ENCODE data around the gene PLCH1. TPM values are rescaled to one million over a fixed set of nuclear protein-coding genes. Genes with fewer than 3 reads are reported as not detected.
"Not testable (repeated sequence)": the region's sequence is repeated elsewhere in the genome, so short reads cannot be mapped to it uniquely, and the experiment has no call there.

The PLCH1 gene
- total and polyA plus RNA-seq, 7 experiments from 2014 or later, result 0.56 TPM; not detected in 6

DNA sequence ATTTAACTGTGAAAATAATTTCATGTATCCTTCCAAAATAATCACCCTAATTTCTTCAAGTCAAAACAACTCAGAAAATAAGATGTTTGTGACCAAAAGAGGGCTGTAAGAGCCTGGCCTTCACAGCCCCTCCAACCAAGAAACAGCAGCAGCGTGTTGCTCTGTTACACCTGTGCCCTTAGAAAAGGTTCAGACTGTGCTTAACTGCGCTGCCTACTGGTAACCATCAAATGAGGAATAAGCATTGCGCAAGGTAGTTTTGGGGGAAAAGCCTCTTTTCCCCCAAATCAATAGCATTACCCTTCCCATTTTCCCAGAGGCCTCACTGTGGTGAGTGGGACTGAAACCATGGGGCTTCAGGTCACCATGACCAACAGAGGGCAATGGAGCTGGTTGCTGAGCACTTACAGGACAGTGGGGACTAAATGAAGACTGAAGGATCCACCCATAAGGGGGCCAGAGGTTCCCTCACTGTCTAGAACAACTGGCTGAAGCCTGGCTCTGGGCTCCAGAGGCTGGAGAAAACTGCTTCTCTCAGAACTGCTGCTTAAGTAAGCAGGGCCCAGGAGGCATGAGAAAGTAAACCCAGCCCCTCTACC is 110.7 kb downstream of the PLCH1 start:
- Histone ChIP-seq H3K4me1 (ENCODE audit: control insufficient read depth in 2 of 2, insufficient read depth in 2 of 2, low read length in 2 of 2) (no peaks in the 10 kb centered on the region), H3K9me3 (ENCODE audit: control insufficient read depth in 2 of 3, low read length in 3 of 3) (no peaks in the 10 kb centered on the region), H3K36me3 (ENCODE audit: control insufficient read depth in 2 of 3, insufficient read depth in 3 of 3, low read length in 3 of 3) (no peaks in the 10 kb centered on the region), H3K4me3 (ENCODE audit: low read length) (no peak overlapping the region), H3K27me3 (ENCODE audit: control insufficient read depth in 2 of 2, insufficient read depth in 2 of 2, low read length in 2 of 2) (no peaks in the 10 kb centered on the region), H3K27ac (ENCODE audit: low read depth, low read length) (no peak overlapping the region)
- no peak for DNase-seq
- Mint-ChIP-seq H3K9me3 (no peaks in the 10 kb centered on the region), H3K27me3 (peaks cover 4 to 16% (median 5%) of the 10 kb centered on the region in 5 donors), H3K36me3 (no peaks in the 10 kb centered on the region), H3K27ac (no peak overlapping the region), H3K4me1 (no peaks in the 10 kb centered on the region), H3K4me3 (no peak overlapping the region)
- POLR2A ChIA-PET, result interaction anchor here (0.5 kb wide), 1 partner anchor 200 kb away, joined by 3 read pairs; no protein-coding TSS in a partner anchor
- no peak for ATAC-seq
- intact Hi-C loops (cut with micrococcal nuclease), result no loop called here
- CTCF ChIA-PET, result no interaction called here

DNA sequence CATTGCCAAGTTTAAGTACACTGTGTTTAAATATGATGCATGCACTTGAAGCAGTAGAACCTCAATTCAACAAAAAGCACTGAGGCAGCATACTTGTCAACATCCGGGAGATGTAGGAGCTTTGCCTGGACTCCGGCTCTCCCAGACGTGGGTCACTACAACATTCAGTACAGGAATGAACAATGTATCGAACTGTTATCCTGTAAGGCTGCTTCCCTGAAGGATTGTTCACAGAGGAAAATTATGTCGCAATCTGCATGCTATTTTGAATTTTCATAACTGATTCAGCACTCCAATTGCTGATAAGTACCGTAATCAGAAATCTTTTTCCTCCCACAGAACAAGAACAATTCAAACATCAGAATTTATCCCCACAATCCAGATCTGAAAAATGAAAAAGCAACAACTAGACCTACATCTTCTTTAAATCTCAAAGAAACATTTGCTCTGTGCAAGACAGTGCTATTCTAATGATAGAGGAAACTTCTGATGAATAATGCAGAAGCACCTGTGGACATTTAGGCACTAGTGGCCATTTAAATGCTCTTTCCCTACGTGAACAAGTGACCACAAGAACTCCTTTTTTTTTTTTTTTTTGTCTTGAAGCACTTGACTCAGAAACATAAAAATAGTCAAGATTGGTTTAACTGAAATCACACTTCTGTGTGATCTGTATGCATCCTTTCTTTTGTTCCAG is 113.4 kb downstream of the PLCH1 start:
- intact Hi-C loops (cut with micrococcal nuclease), result no loop called here
- no peak for ATAC-seq
- Mint-ChIP-seq H3K4me1 (no peaks in the 10 kb centered on the region), H3K27ac (no peak overlapping the region), H3K27me3 (peaks cover 2 to 16% (median 5%) of the 10 kb centered on the region in 5 donors), H3K9me3 (peaks cover 0 to 1% (median 0%) of the 10 kb centered on the region in 11 donors), H3K36me3 (no peaks in the 10 kb centered on the region), H3K4me3 (no peak overlapping the region)
- CTCF ChIA-PET, result no interaction called here
- Histone ChIP-seq H3K4me1 (ENCODE audit: control insufficient read depth in 2 of 2, insufficient read depth in 2 of 2, low read length in 2 of 2) (no peaks in the 10 kb centered on the region), H3K4me3 (ENCODE audit: low read length) (no peak overlapping the region), H3K27ac (ENCODE audit: low read depth, low read length) (no peak overlapping the region), H3K36me3 (ENCODE audit: control insufficient read depth in 2 of 3, insufficient read depth in 3 of 3, low read length in 3 of 3) (no peaks in the 10 kb centered on the region), H3K9me3 (ENCODE audit: control insufficient read depth in 2 of 3, low read length in 3 of 3) (no peaks in the 10 kb centered on the region), H3K27me3 (ENCODE audit: control insufficient read depth in 2 of 2, insufficient read depth in 2 of 2, low read length in 2 of 2) (no peaks in the 10 kb centered on the region)
- POLR2A ChIA-PET, result no interaction called here
- DNase-seq, result no peak

DNA sequence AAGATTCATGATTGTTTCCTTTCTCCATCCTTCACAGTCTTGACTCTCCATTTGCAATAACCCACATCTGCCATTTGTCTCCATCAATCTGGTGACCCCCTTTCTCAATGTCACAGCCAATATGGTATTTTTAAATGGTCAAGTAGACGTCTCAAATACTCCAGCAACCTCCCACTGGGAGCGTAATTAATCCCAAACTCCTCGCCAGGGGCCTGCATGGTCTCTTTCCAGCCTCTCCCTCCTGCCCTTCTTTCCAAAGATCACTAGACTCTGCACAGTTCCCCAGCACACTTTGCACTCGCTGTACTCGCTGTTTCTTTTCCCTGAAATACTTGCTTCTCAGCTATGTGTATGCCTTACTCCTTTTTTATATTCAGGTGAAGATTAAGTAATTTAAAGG is 115.3 kb downstream of the PLCH1 start:
- no peak overlapping the region for H3K27ac Mint-ChIP-seq

DNA sequence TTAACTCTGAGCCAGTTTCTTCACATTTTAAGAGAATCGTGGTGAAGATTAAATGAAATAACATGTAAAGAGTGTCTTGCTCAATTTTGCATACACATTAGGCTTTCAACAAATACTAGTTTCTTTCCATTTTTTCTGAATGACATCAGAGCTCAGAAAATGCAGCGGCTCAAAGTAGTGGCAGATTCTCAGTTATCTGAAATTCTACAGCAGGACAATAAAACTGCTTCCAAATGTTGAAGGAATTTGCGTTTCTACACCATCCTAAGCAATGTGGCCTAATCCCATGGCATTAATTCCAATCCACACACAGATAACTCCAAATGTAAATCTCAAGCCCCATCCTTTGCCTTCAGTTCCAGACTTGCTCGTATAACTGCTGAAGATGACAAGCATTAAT is 115.8 kb downstream of the PLCH1 start:
- H3K36me3 Mint-ChIP-seq, result no peaks in the 10 kb centered on the region

More for the DNA sequence above, 115.3 kb downstream of the PLCH1 start:
- H3K4me1 Mint-ChIP-seq, result no peaks in the 10 kb centered on the region
- ATAC-seq, result no peak
- no peaks in the 10 kb centered on the region for H3K9me3 ChIP-seq (ENCODE audit: control insufficient read depth in 2 of 3, low read length in 3 of 3)
- H3K4me3 ChIP-seq (ENCODE audit: low read length), result no peak overlapping the region
- H3K27me3 ChIP-seq (ENCODE audit: control insufficient read depth in 2 of 2, insufficient read depth in 2 of 2, low read length in 2 of 2), result no peaks in the 10 kb centered on the region
- H3K36me3 Mint-ChIP-seq, result no peaks in the 10 kb centered on the region
- POLR2A ChIA-PET, result no interaction called here
- H3K36me3 ChIP-seq (ENCODE audit: control insufficient read depth in 2 of 3, insufficient read depth in 3 of 3, low read length in 3 of 3), result no peaks in the 10 kb centered on the region
- CTCF ChIA-PET, result no interaction called here
- no peak overlapping the region for H3K27ac ChIP-seq (ENCODE audit: low read depth, low read length)
- peaks cover 0 to 2% (median 0%) of the 10 kb centered on the region in 11 donors for H3K9me3 Mint-ChIP-seq
- peaks cover 2 to 16% (median 5%) of the 10 kb centered on the region in 5 donors for H3K27me3 Mint-ChIP-seq
- H3K4me3 Mint-ChIP-seq, result no peak overlapping the region
- DNase-seq, result no peak
- no peaks in the 10 kb centered on the region for H3K4me1 ChIP-seq (ENCODE audit: control insufficient read depth in 2 of 2, insufficient read depth in 2 of 2, low read length in 2 of 2)
- intact Hi-C loops (cut with micrococcal nuclease), result no loop called here

DNA sequence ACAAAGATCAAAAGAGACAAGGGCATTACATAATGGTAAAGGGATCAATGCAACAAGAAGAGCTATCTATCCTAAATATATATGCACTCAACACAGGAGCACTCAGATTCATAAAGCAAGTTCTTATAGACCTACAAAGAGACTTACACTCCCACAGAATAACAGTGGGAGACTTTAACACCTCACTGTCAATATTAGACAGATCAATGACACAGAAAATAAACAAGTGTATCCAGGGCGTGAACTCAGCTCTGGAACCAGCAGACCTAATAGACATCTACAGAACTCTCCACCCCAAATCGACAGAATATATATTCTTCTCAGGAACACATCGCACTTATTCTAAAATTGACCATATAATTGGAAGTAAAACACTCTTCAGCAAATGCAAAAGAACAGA is 122.2 kb downstream of the PLCH1 start:
- POLR2A ChIA-PET; intact Hi-C loops (cut with micrococcal nuclease): not testable (repeated sequence)

More for the DNA sequence above, 115.8 kb downstream of the PLCH1 start:
- Mint-ChIP-seq H3K4me3 (no peak overlapping the region), H3K4me1 (no peaks in the 10 kb centered on the region), H3K9me3 (peaks cover 0 to 5% (median 0%) of the 10 kb centered on the region in 11 donors), H3K27ac (no peak overlapping the region), H3K27me3 (peaks cover 2 to 11% (median 5%) of the 10 kb centered on the region in 5 donors)
- ATAC-seq (no peak), DNase-seq (no peak)
- no peaks in the 10 kb centered on the region for H3K36me3 ChIP-seq (ENCODE audit: control insufficient read depth in 2 of 3, insufficient read depth in 3 of 3, low read length in 3 of 3)
- POLR2A ChIA-PET, result no interaction called here
- intact Hi-C loops (cut with micrococcal nuclease), result no loop called here
- H3K9me3 ChIP-seq (ENCODE audit: control insufficient read depth in 2 of 3, low read length in 3 of 3), result no peaks in the 10 kb centered on the region
- H3K4me1 ChIP-seq (ENCODE audit: control insufficient read depth in 2 of 2, insufficient read depth in 2 of 2, low read length in 2 of 2), result no peaks in the 10 kb centered on the region
- CTCF ChIA-PET, result no interaction called here
- H3K27ac ChIP-seq (ENCODE audit: low read depth, low read length), result no peak overlapping the region
- no peak overlapping the region for H3K4me3 ChIP-seq (ENCODE audit: low read length)
- H3K27me3 ChIP-seq (ENCODE audit: control insufficient read depth in 2 of 2, insufficient read depth in 2 of 2, low read length in 2 of 2), result no peaks in the 10 kb centered on the region

DNA sequence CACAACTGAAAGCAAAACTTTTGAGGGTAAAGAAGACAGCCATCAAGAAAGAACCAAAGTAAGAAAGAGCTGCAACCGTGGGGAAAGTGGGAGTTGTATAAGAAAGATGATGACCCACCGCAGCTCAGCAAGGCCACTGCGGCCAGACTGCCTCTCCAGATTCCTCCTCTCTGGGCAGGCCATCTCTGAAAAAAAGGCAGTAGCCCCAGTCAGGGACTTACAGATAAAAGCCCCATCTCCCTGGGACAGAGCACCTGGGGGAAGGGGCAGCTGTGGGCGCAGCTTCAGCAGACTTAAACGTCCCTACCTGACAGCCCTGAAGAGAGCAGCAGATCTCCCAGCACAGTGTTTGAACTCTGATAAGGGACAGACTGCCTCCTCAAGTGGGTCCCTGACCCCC is 124.3 kb downstream of the PLCH1 start:
- peaks cover 0 to 10% (median 5%) of the 10 kb centered on the region in 5 donors for H3K27me3 Mint-ChIP-seq
- H3K4me1 Mint-ChIP-seq; H3K4me1 ChIP-seq (ENCODE audit: control insufficient read depth in 2 of 2, insufficient read depth in 2 of 2, low read length in 2 of 2); H3K36me3 ChIP-seq (ENCODE audit: control insufficient read depth in 2 of 3, insufficient read depth in 3 of 3, low read length in 3 of 3); CTCF ChIA-PET; H3K9me3 ChIP-seq (ENCODE audit: control insufficient read depth in 2 of 3, low read length in 3 of 3); DNase-seq; H3K27me3 ChIP-seq (ENCODE audit: control insufficient read depth in 2 of 2, insufficient read depth in 2 of 2, low read length in 2 of 2); H3K27ac Mint-ChIP-seq; POLR2A ChIA-PET; H3K36me3 Mint-ChIP-seq; intact Hi-C loops (cut with micrococcal nuclease); H3K27ac ChIP-seq (ENCODE audit: low read depth, low read length); H3K4me3 ChIP-seq (ENCODE audit: low read length); H3K4me3 Mint-ChIP-seq; ATAC-seq: not testable (repeated sequence)
- H3K9me3 Mint-ChIP-seq, result peaks cover 0 to 10% (median 5%) of the 10 kb centered on the region in 11 donors

More for the DNA sequence above, 122.2 kb downstream of the PLCH1 start:
- H3K27ac ChIP-seq (ENCODE audit: low read depth, low read length); CTCF ChIA-PET; H3K9me3 ChIP-seq (ENCODE audit: control insufficient read depth in 2 of 3, low read length in 3 of 3); H3K4me1 Mint-ChIP-seq; H3K36me3 ChIP-seq (ENCODE audit: control insufficient read depth in 2 of 3, insufficient read depth in 3 of 3, low read length in 3 of 3); H3K36me3 Mint-ChIP-seq; H3K4me3 ChIP-seq (ENCODE audit: low read length); ATAC-seq; H3K27ac Mint-ChIP-seq; DNase-seq; H3K9me3 Mint-ChIP-seq; H3K27me3 ChIP-seq (ENCODE audit: control insufficient read depth in 2 of 2, insufficient read depth in 2 of 2, low read length in 2 of 2); H3K4me1 ChIP-seq (ENCODE audit: control insufficient read depth in 2 of 2, insufficient read depth in 2 of 2, low read length in 2 of 2); H3K4me3 Mint-ChIP-seq: not testable (repeated sequence)
- H3K27me3 Mint-ChIP-seq, result peaks cover 0 to 10% (median 5%) of the 10 kb centered on the region in 5 donors
